H1 (cell line): ENCODE results near the gene ZBP1. TPM values are rescaled to one million over a fixed set of nuclear protein-coding genes. Genes with fewer than 3 reads are reported as not detected.

Source experiments
- CTCF ChIA-PET: fragments of 300-600 bp; sonication (Branson Sonifier 250); formaldehyde crosslinking; loops from one replicate; lab custom pipeline; 2021; ENCODE audit not compliant: partially characterized antibody; lab: Charles Lee
- POLR2A ChIA-PET: fragments of 300-600 bp; sonication (Branson Sonifier 250); formaldehyde crosslinking; loops from one replicate; lab custom pipeline; 2021; ENCODE audit warnings: inconsistent platforms; ENCODE audit not compliant: partially characterized antibody; lab: Charles Lee
- DNase-seq, 2 experiments: peaks; one replicate each; pipeline versions ENCODE4 v3.0.0 to v3.0.0-alpha.2; 2010 to 2022; ENCODE audit warnings: low spot score in 2 of 2, low read depth in 1 of 2, mixed read lengths in 1 of 2
- FAIRE-seq: peaks from 2 replicates; lab custom pipeline; 2011; peaks lifted over from hg19 to GRCh38; lab: Jason Lieb, UNC
- H2AFZ ChIP-seq: 2 replicates; pipeline ENCODE4 v1.8.1; 2012; ENCODE audit warnings: low read length, inconsistent platforms
- H2AK5ac ChIP-seq: 2 replicates; pipeline ENCODE4 v1.6.1; 2013; ENCODE audit warnings: low read depth, low read length
- H2BK120ac ChIP-seq: replicated peaks from 2 replicates; pipeline ENCODE3; 2013; ENCODE audit warnings: low read depth, low read length, inconsistent platforms
- H2BK12ac ChIP-seq: 2 replicates; pipeline ENCODE4 v1.6.1; 2013; ENCODE audit warnings: low read depth, low read length
- H2BK15ac ChIP-seq: 2 replicates; pipeline ENCODE4 v1.6.1; 2013; ENCODE audit warnings: low read length
- H2BK20ac ChIP-seq: 2 replicates; pipeline ENCODE4 v1.6.1; 2013; ENCODE audit warnings: low read length
- H2BK5ac ChIP-seq: 2 replicates; pipeline ENCODE4 v1.6.1; 2013; ENCODE audit warnings: low read depth, low read length
- H3K14ac ChIP-seq: 2 replicates; pipeline ENCODE4 v1.6.1; 2013; ENCODE audit warnings: inconsistent platforms; ENCODE audit not compliant: insufficient read length
- H3K18ac ChIP-seq: 2 replicates; pipeline ENCODE4 v1.6.1; 2013; ENCODE audit warnings: low read length; ENCODE audit errors: extremely low read depth
- H3K23ac ChIP-seq: 2 replicates; pipeline ENCODE4 v1.6.1; 2013; ENCODE audit warnings: inconsistent platforms; ENCODE audit not compliant: insufficient read length
- H3K23me2 ChIP-seq: 2 replicates; pipeline ENCODE4 v1.6.1; 2013; ENCODE audit warnings: low read depth, low read length
- H3K27ac ChIP-seq: 2 replicates; pipeline ENCODE4 v1.6.1; 2011; ENCODE audit warnings: low read depth, low read length, inconsistent platforms
- H3K27me3 ChIP-seq, 4 experiments: replicated peaks in 1 of 4; 1 replicate in 1 of 4; 2 replicates in 3 of 4; pipeline versions ENCODE4 v1.6.1 to v1.8.1; 2011 to 2013; ENCODE audit warnings: low read length in 3 of 4, mild to moderate bottlenecking in 3 of 4, inconsistent platforms in 2 of 4, mixed read lengths in 2 of 4, moderate library complexity in 1 of 4; ENCODE audit not compliant: control insufficient read depth in 3 of 4, insufficient read depth in 3 of 4; ENCODE audit errors: extremely low read depth in 1 of 4
- H3K36me3 ChIP-seq, 4 experiments: 2 replicates each; pipeline versions ENCODE4 v1.6.1 to v1.8.1; 2011 to 2013; ENCODE audit warnings: mild to moderate bottlenecking in 4 of 4, low read length in 3 of 4, moderate library complexity in 2 of 4, control low read depth in 1 of 4, inconsistent platforms in 1 of 4; ENCODE audit not compliant: insufficient read depth in 4 of 4, control insufficient read depth in 2 of 4
- H3K4ac ChIP-seq: replicated peaks from 2 replicates; pipeline ENCODE3; 2013; ENCODE audit warnings: low read length, low read depth, mixed read lengths, inconsistent platforms; ENCODE audit not compliant: insufficient read length
- H3K4me1 ChIP-seq, 4 experiments: replicated peaks in 1 of 4; 1 replicate in 1 of 4; 2 replicates in 3 of 4; pipeline versions ENCODE4 v1.6.1 to v1.8.1; 2011 to 2013; ENCODE audit warnings: low read length in 3 of 4, inconsistent platforms in 2 of 4, mixed read lengths in 1 of 4; ENCODE audit not compliant: insufficient read depth in 4 of 4, control insufficient read depth in 3 of 4
- H3K4me2 ChIP-seq, 2 experiments: 2 replicates each; pipeline versions ENCODE4 v1.6.1 to v1.8.1; 2011 to 2013; ENCODE audit warnings: low read depth in 2 of 2, low read length in 2 of 2, control low read depth in 1 of 2, inconsistent platforms in 1 of 2, mild to moderate bottlenecking in 1 of 2; ENCODE audit not compliant: insufficient read depth in 1 of 2
- H3K4me3 ChIP-seq, 4 experiments: fragments of 200-600, 300-600 bp in 1 of 4; sonication (generic), shearing (Covaris generic), sonication (Bioruptor Twin) in 1 of 4; 2 replicates each; pipeline versions ENCODE4 v1.5.1 to v1.8.1; 2011 to 2016; ENCODE audit warnings: low read length in 4 of 4, low read depth in 3 of 4, control low read depth in 2 of 4, inconsistent platforms in 2 of 4, mild to moderate bottlenecking in 2 of 4, mixed read lengths in 1 of 4, moderate library complexity in 1 of 4; ENCODE audit not compliant: insufficient read depth in 2 of 4; ENCODE audit errors: extremely low read depth in 1 of 4
- H3K56ac ChIP-seq: replicated peaks from 2 replicates; pipeline ENCODE3; 2013; ENCODE audit warnings: low read depth, mild to moderate bottlenecking, mixed read lengths, low read length, inconsistent platforms; ENCODE audit not compliant: insufficient read length
- H3K79me1 ChIP-seq: 2 replicates; pipeline ENCODE4 v1.6.1; 2013; ENCODE audit warnings: low read depth, low read length, control low read depth
- H3K79me2 ChIP-seq, 2 experiments: 2 replicates each; pipeline versions ENCODE4 v1.6.1 to v1.8.1; 2012 to 2013; ENCODE audit warnings: low read length in 2 of 2, mild to moderate bottlenecking in 2 of 2, inconsistent platforms in 1 of 2; ENCODE audit not compliant: insufficient read depth in 2 of 2, control insufficient read depth in 1 of 2
- H3K9ac ChIP-seq, 4 experiments: replicated peaks in 1 of 4; 1 replicate in 1 of 4; 2 replicates in 3 of 4; pipeline versions ENCODE4 v1.6.1 to v1.8.1; 2011 to 2013; ENCODE audit warnings: low read depth in 3 of 4, low read length in 3 of 4, control low read depth in 2 of 4, mild to moderate bottlenecking in 2 of 4, moderate library complexity in 2 of 4, inconsistent platforms in 1 of 4; ENCODE audit errors: extremely low read depth in 1 of 4
- H3K9me3 ChIP-seq, 2 experiments: 2 replicates each; pipeline versions ENCODE4 v1.6.1 to v1.8.1; 2012 to 2013; ENCODE audit warnings: mild to moderate bottlenecking in 2 of 2, moderate library complexity in 2 of 2, control low read depth in 1 of 2, inconsistent platforms in 1 of 2, low read depth in 1 of 2, low read length in 1 of 2, mixed read lengths in 1 of 2; ENCODE audit not compliant: insufficient read depth in 2 of 2
- H4K20me1 ChIP-seq, 2 experiments: replicated peaks in 1 of 2; 2 replicates each; pipeline versions ENCODE3 to v1.8.1; 2011 to 2013; ENCODE audit warnings: inconsistent platforms in 2 of 2, low read length in 2 of 2, mild to moderate bottlenecking in 1 of 2; ENCODE audit not compliant: insufficient read depth in 2 of 2, control insufficient read depth in 1 of 2
- H4K5ac ChIP-seq: 2 replicates; pipeline ENCODE4 v1.6.1; 2013; ENCODE audit warnings: low read length, low read depth, mixed read lengths, inconsistent platforms; ENCODE audit not compliant: insufficient read length
- H4K8ac ChIP-seq: 2 replicates; pipeline ENCODE4 v1.8.0; 2013; ENCODE audit warnings: mild to moderate bottlenecking, moderate library complexity, low read length, inconsistent platforms; ENCODE audit not compliant: insufficient read depth; ENCODE audit errors: extremely low read depth
- H4K91ac ChIP-seq: replicated peaks from 2 replicates; pipeline ENCODE3; 2013; ENCODE audit warnings: low read length, mixed read lengths, inconsistent platforms; ENCODE audit not compliant: insufficient read length
- CHD2 ChIP-seq: IDR thresholded peaks from 2 replicates; pipeline ENCODE4 v1.6.1; 2012; ENCODE audit warnings: low read length, improper control_type of control experiment
- HDAC2 ChIP-seq, 2 experiments: fragments of 300-600 bp in 1 of 2; sonication (generic) in 1 of 2; IDR thresholded peaks; 2 replicates each; pipeline ENCODE4 v1.6.1; 2011 to 2012; ENCODE audit warnings: low read depth in 2 of 2, low read length in 2 of 2, mild to moderate bottlenecking in 2 of 2, moderate library complexity in 2 of 2, borderline replicate concordance in 1 of 2, inconsistent platforms in 1 of 2
- HDAC6 ChIP-seq: IDR thresholded peaks from one replicate; pipeline ENCODE4 v1.7.1; 2012; ENCODE audit warnings: low read depth, mild to moderate bottlenecking, inconsistent platforms, low read length, moderate library complexity
- RAD21 ChIP-seq, 2 experiments: IDR thresholded peaks in 1 of 2; conservative IDR thresholded peaks in 1 of 2; 2 replicates each; pipeline ENCODE4 v1.6.1; 2011; ENCODE audit warnings: low read depth in 2 of 2, low read length in 2 of 2, improper control_type of control experiment in 1 of 2, inconsistent platforms in 1 of 2, mild to moderate bottlenecking in 1 of 2, moderate library complexity in 1 of 2
- RXRA ChIP-seq: IDR thresholded peaks from 2 replicates; pipeline ENCODE4 v1.6.1; 2011; ENCODE audit warnings: low read depth, mild to moderate bottlenecking, low read length, moderate library complexity; ENCODE audit not compliant: insufficient read depth
- TBP ChIP-seq: IDR thresholded peaks from 2 replicates; pipeline ENCODE4 v1.6.1; 2011; ENCODE audit warnings: low read depth, low read length, improper control_type of control experiment
- TEAD4 ChIP-seq: IDR thresholded peaks from 2 replicates; pipeline ENCODE4 v1.6.1; 2012; ENCODE audit warnings: low read depth, low read length, inconsistent platforms, mixed read lengths
- WGBS, 2 experiments: shearing (Covaris generic) in 1 of 2; methylation state at CpG; one replicate each; pipeline versions ENCODE4 v1.1.6 to v1.1.7; 2013 to 2015; ENCODE audit warnings: low lambda C conversion rate in 2 of 2, mixed read lengths in 2 of 2, inconsistent platforms in 1 of 2, low coverage in 1 of 2, missing lambda C conversion rate in 1 of 2; ENCODE audit not compliant: insufficient replicate concordance in 2 of 2, insufficient coverage in 1 of 2, insufficient read length in 1 of 2; ENCODE audit errors: extremely low coverage in 1 of 2, missing lambda C conversion rate in 1 of 2; 5-methylcytosine and 5-hydroxymethylcytosine counted together
- polyA plus RNA-seq, 7 experiments: library from polyadenylated mRNA; depleted of rRNA in 3 of 7; stranded (reverse) in 5 of 7; unstranded in 2 of 7; fragments of >200 nt in 5 of 7; fragments of 200-250 nt in 2 of 7; gene quantifications; 1 replicate in 5 of 7; 2 replicates in 1 of 7; 4 replicates in 1 of 7; pipeline versions ENCODE4 v1.2.1 to v1.2.3, GENCODE V29; 2011 to 2013; ENCODE audit warnings: missing spikeins in 2 of 7, mixed read lengths in 2 of 7
- total RNA-seq: library from RNA; stranded (reverse); fragmentation: NEBNext Ultra II Directional; extraction: Animal tissue kit (Norgen Biotek cat#: 25700); gene quantifications from 2 replicates; pipeline ENCODE4 v1.2.1, GENCODE V29; 2021
- TF ChIP-seq, protein P1 (sequence below): IDR thresholded peaks from 2 replicates; pipeline ENCODE4 v1.6.1; 2012; ENCODE audit warnings: inconsistent platforms

Gene ZBP1
- total and polyA plus RNA-seq, 2 of the 8 experiments (the other 6 are each of a cell fraction or from before 2014, with no cell fraction given): not detected

DNA sequence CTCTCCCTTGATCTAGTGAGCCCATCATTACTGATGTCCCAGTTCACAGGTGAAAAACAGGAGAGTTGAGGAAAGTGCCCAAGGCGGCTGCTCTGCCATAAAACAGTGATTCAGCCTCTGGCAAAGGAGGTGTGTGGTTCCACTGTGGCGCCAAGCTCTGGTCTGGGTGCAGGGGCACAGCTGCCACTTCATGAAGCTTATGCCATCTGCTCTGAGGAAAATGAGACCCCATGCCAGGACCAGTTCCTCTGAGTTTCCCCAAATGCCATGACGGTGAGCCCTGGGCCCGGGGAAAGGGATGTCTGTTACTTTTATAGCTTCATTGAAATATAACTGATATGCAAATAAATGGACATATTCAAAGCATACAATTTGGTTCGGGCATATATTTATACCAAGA lies 33.7 kb upstream of the ZBP1 start:
- Histone ChIP-seq H3K4ac (no peak overlapping the region), H2BK5ac (no peak overlapping the region), H3K23ac (no peak overlapping the region), H4K5ac (no peak overlapping the region), H2AFZ (no peak overlapping the region), H4K20me1 (peaks cover 3 to 9% of the 10 kb centered on the region in 2 experiments), H3K27ac (no peak overlapping the region), H3K14ac (no peak overlapping the region), H2BK20ac (no peak overlapping the region), H2BK120ac (no peak overlapping the region), H3K79me2 (no peaks in the 10 kb centered on the region), H4K91ac (no peak overlapping the region), H3K9ac (no peak overlapping the region), H3K4me1 (peaks cover 0 to 4% (median 2%) of the 10 kb centered on the region in 4 experiments; a peak in 3 of 7 replicates), H3K36me3 (peaks cover 3 to 8% (median 4%) of the 10 kb centered on the region in 4 experiments; a peak in 5 of 8 replicates), H3K4me2 (no peak overlapping the region), H3K23me2 (no peaks in the 10 kb centered on the region), H3K27me3 (no peaks in the 10 kb centered on the region), H2BK15ac (no peak overlapping the region), H2BK12ac (no peak overlapping the region), H3K9me3 (no peaks in the 10 kb centered on the region), H3K56ac (no peak overlapping the region), H3K18ac (no peak overlapping the region), H2AK5ac (no peak overlapping the region), H3K79me1 (no peaks in the 10 kb centered on the region), H4K8ac (no peak overlapping the region), H3K4me3 (no peak overlapping the region)
- CTCF ChIA-PET: interaction anchor here (0.6 to 4.8 kb wide), 44 partner anchors 11 to 563 kb away, joined by 3 to 28 read pairs (median 4); no protein-coding TSS in a partner anchor
- FAIRE-seq (no peak), DNase-seq (no peak)
- no peak for TF ChIP-seq HDAC6
- TF ChIP-seq RAD21 (IDR thresholded peaks at IDR 0.05 in 1 of 2, conservative IDR thresholded peaks at IDR 0.05 in 1 of 2; ENCODE audit: low read depth in 2 of 2, low read length in 2 of 2): no peak
- TF ChIP-seq HDAC2 (IDR thresholded peaks at IDR 0.05; ENCODE audit: borderline replicate concordance in 1 of 2, low read depth in 2 of 2, low read length in 2 of 2): no peak
- TF ChIP-seq CHD2: no peak
- no peak for TF ChIP-seq TEAD4
- TF ChIP-seq RXRA: no peak
- no peak for TF ChIP-seq TBP
- TF ChIP-seq, protein P1, sequence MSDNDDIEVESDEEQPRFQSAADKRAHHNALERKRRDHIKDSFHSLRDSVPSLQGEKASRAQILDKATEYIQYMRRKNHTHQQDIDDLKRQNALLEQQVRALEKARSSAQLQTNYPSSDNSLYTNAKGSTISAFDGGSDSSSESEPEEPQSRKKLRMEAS: no peak
- WGBS, 2 experiments: 79% methylated on average over 5 of the region's 5 CpGs; no CpG with 5 or more reads in 1 of the 2 experiments
- POLR2A ChIA-PET: no interaction called here
